Middle frontal gyrus (tissue), 1 donor: ENCODE measurements around the gene TRPM4.
A peak's percentile ranks its signal among the peaks of the same experiment; 100 is the strongest.
"Not testable (repeated sequence)": the region's sequence is repeated elsewhere in the genome, so short reads cannot be mapped to it uniquely, and the experiment has no call there.

ENCODE experiments used
- DNase-seq: peaks from one replicate; pipeline ENCODE4 v3.0.0-alpha.2; 2015; ENCODE audit warnings: low spot score; ENCODE audit errors: extremely low spot score

Gene TRPM4

GRCh38 chr19:49157445-49158224 lies at the start of gene TRPM4:
Gene TRPM4 (plus strand): TSS chr19:49157792. CDS start chr19:49157867, 75 bp downstream.
- DNase-seq, result no peak

GRCh38 chr19:49109051-49109450 lies 48.5 kb upstream of the TRPM4 start:
- no peak for DNase-seq

GRCh38 chr19:49109569-49110233 lies 47.9 kb upstream of the TRPM4 start:
- DNase-seq, result no peak

- DNase-seq, result no peak
Observed at GRCh38 chr19:49110567-49110966, 47.0 kb upstream of the TRPM4 start.

GRCh38 chr19:49111218-49111998 lies 46.2 kb upstream of the TRPM4 start:
- DNase-seq, result no peak

- no peak for DNase-seq
Observed at GRCh38 chr19:49113762-49114629, 43.6 kb upstream of the TRPM4 start, which contains the start of gene LIN7B. Gene LIN7B (plus strand): TSS chr19:49114370. CDS start chr19:49114405, 35 bp downstream.

GRCh38 chr19:49114630-49115363 lies 42.8 kb upstream of the TRPM4 start:
- peak; percentile 66 for DNase-seq

- DNase-seq, result no peak
Observed at GRCh38 chr19:49116544-49116943, 41.0 kb upstream of the TRPM4 start.

GRCh38 chr19:49117677-49118564 lies 39.7 kb upstream of the TRPM4 start:
- DNase-seq, result no peak

GRCh38 chr19:49118565-49119410 lies 38.8 kb upstream of the TRPM4 start, which contains the start of gene C19orf73:
Gene C19orf73 (minus strand): TSS chr19:49119143. CDS start chr19:49119022, 121 bp downstream.
- peak; percentile 90 for DNase-seq

- no peak for DNase-seq
Observed at GRCh38 chr19:49119411-49120324, 37.9 kb upstream of the TRPM4 start, which contains the start of gene PPFIA3. Gene PPFIA3 (plus strand): TSS chr19:49119544. CDS start chr19:49127874, 8,330 bp downstream.

- no peak for DNase-seq
Observed at GRCh38 chr19:49120325-49120683, 37.3 kb upstream of the TRPM4 start.

- no peak for DNase-seq
Observed at GRCh38 chr19:49120868-49121267, 36.7 kb upstream of the TRPM4 start.

- DNase-seq, result not testable (repeated sequence)
Observed at GRCh38 chr19:49121841-49122240, 35.8 kb upstream of the TRPM4 start.

- DNase-seq, result not testable (repeated sequence)
Observed at GRCh38 chr19:49123285-49123684, 34.3 kb upstream of the TRPM4 start.

- DNase-seq, result no peak
Observed at GRCh38 chr19:49125025-49125731, 32.4 kb upstream of the TRPM4 start.
